GM12801 (cell line): Measurements from ENCODE around the gene NOP58.

ENCODE experiments used
- CTCF ChIP-seq: IDR thresholded peaks from one replicate; pipeline ENCODE4 v1.5.1; 2011; ENCODE audit warnings: control low read depth; ENCODE audit not compliant: insufficient read length; ENCODE audit errors: extremely low read depth

NOP58 gene

GRCh38 chr2:202265467-202266277 is at the start of gene NOP58:
TSS of gene NOP58 (plus strand) at chr2:202265763. CDS start at chr2:202265942, 179 bp downstream.
- no peak for TF ChIP-seq CTCF

- TF ChIP-seq CTCF, result no peak
Measured at GRCh38 chr2:202221873-202222272, 43.7 kb upstream of the NOP58 start.

- TF ChIP-seq CTCF, result no peak
Measured at GRCh38 chr2:202237787-202238233, 27.8 kb upstream of the NOP58 start.

- no peak for TF ChIP-seq CTCF
Measured at GRCh38 chr2:202238234-202239197, 27.0 kb upstream of the NOP58 start, which contains the start of gene SUMO1. TSS of gene SUMO1 (minus strand) at chr2:202238597. CDS start at chr2:202238451, 146 bp downstream.

GRCh38 chr2:202249521-202250253 is 15.9 kb upstream of the NOP58 start:
- no peak for TF ChIP-seq CTCF

- no peak for TF ChIP-seq CTCF
Measured at GRCh38 chr2:202251494-202251893, 14.1 kb upstream of the NOP58 start.
